GM18867 (cell line): ENCODE results near the gene SETDB2.

ENCODE experiments used
- ATAC-seq: cut with Tn5 transposase; IDR thresholded peaks from one replicate; pipeline ENCODE4 v1.9.1; 2021; ENCODE audit warnings: mild to moderate bottlenecking, moderate library complexity; ENCODE audit not compliant: unreplicated experiment

SETDB2 gene

DNA sequence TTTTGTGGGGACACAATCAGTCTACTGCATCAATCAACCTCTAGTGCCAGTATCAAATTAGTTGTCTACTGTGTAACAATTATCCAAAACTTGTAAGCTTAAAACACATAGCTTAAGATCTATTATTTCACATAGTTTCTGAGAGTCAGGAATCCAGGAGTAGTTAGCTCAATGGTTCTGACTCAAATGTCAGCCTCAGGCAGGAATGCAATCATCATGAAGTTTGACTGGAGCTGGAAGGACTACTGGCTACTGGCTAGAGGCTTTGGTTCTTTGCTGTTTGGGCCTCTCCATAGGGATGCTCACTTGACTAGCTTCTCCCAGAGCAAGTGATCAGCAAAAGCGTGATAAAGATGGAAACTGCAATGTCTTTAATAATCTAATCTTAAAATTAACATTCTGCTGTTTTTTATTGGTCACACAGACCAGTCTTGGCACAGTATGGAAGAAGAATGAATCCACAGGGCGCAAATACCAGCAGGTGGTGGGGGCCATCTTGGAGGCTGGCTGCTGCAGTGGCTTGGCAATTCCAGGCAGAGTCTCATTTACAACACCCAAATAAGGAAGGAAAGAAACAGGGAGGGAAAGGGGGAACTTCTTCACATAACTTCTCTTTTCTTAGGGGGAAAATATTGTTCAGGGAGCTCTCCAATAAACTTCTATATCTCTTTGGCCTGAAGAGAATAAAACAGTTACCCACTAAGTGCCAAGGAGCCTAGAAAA, 15.9 kb upstream of the SETDB2 start:
- no peak for ATAC-seq

DNA sequence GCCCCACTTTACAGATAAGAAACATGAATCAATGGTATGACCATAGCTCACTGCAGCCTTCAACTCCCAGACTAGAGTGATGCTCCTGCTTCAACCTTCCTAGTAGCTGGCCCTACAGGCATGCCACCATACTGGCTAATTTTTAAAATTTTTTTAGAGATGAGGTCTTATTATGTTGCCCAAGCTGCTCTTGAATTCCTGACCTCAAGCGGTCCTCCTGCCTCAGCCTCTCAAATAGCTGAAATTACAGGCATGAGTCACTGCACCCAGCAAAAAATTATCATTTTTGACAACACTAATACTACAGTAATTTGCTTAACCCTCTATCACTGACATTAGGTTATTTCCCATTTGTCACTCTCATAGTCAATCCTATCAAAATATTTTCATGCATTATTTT, 15.0 kb upstream of the SETDB2 start:
- no peak for ATAC-seq

GRCh38 chr13:49435992-49436391, 8.1 kb upstream of the SETDB2 start:
- no peak for ATAC-seq

GRCh38 chr13:49436890-49437289, 7.2 kb upstream of the SETDB2 start:
- ATAC-seq, result no peak

- no peak for ATAC-seq
Observed at GRCh38 chr13:49437705-49438104, 6.4 kb upstream of the SETDB2 start.

DNA sequence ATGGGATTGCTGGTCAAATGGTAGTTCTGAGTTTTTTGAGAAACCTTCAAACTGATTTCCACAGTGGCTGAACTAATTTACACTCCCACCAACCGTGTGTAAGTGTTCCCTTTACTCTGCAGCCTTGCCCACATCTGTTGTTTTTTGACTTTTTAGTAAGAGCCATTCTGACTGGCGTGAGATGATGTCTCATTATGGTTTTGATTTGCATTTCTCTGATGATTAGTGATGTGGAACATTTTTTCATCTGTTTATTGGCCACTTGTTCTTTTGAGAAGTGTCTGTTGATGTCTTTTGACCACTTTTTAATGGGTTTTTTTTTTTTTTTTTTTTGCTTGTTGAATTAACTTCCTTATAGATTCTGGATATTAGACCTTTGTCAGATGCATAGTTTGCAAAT, 4.5 kb upstream of the SETDB2 start:
- no peak for ATAC-seq

GRCh38 chr13:49441312-49441711, 2.8 kb upstream of the SETDB2 start:
- ATAC-seq, result no peak

GRCh38 chr13:49441846-49442245, 2.2 kb upstream of the SETDB2 start:
- ATAC-seq, result no peak

DNA sequence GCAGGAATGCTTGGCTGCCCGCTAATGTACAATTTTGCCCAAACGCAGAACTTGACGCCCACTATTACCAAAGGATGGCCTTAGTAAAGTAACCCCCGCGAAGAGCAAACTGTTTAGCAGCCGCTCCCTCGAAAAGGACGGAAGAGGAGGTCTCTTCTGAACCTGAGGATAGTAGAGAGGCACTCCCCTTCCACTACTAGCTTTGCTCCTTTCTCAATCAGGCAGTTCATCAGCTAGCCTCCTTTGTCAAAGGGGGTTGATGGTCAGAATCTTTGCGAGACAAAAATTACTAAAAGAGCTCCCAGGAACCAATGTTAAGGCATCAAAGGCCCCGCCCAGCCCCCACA, 744 bp upstream of the SETDB2 start:
- no peak for ATAC-seq

GRCh38 chr13:49444524-49445395, 686 bp downstream of the SETDB2 start:
- ATAC-seq, result peak; percentile 5

DNA sequence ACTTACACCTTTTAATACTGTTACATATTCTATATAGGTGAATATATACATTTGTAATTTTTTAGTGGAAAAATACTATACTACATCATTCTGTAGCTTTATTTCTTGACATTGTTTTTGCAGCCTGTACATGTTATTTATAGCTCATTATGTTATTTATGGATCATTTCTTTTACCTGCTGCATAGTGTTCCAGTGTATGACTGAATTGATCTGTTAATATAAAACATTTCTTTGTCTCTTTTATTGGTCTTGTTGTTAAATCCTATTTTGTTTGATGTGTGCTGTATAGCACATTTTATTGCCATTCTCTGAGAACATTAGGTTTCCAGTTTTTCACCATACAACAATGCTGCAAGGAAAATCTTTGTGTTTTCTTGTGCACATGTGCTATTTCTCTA, 2.4 kb downstream of the SETDB2 start:
- ATAC-seq, result no peak

GRCh38 chr13:49448753-49449152, 4.7 kb downstream of the SETDB2 start:
- ATAC-seq, result no peak

DNA sequence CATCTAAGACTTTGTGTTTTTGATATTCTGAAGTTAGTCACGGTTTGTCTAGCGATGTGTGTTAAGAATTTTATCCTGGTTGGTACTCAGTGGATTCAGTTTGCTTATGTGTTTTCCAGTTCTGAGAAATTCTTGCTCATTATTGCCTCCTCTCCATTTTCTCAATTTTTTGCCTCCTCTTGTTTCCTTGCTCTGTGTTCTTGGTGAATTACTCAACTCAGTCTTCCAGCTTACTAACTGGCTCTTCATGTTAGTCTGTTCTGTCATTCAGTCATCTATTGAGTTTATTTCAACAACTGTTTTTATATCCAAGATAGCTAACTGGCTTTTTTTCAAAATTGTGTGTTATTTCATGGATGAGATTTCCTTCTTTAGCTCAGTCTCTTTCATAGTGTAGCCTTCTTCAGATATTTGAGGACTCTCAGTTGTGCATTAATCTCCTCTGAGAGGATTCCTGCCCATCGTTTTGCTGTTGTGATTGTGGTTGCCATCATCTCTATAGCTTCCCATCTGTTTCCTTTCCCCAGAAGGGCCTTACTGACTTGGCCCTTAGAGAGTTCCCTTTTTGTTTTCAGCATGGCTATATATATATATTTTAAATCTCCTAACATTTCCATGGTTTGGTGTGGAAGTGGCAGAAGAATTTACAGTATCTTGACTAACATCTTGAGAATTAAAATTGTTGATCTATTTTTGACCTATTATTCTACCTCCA, 6.2 kb downstream of the SETDB2 start:
- ATAC-seq, result no peak

DNA sequence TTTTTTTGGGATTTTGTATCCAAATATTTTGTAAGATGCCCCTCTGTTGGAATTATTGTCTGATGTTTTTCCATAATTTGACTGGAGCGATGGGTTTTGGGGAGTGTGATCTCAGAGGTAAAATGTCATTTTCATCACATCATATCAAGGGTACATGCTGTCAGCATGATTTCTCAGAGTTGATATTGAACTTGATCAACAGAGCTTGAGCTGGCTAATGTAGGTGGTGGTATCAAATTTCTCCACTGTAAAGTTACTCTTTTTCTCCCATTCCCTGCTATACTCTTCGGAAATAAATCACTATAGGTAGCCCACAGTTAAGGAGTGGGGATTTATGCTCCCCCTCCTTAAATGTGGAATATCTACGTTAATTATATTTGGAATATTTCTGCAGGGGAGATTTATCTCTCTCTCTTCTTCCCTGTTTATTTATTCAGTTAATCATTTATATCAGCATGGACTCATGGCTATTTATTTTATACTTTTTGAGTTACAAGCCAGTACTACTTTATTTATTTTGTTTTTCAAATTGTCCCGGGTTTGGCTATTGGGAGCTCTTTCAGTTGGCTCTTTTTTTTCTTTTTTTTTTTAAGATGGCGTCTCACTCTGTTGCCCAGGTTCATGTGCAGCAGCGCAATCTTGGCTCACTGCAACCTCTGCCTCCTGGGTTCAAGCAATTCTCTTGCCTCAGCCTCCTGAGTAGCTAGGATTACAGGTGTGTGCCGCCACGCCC, 8.8 kb downstream of the SETDB2 start:
- no peak for ATAC-seq

- ATAC-seq, result no peak
Observed at GRCh38 chr13:49453465-49453864, 9.4 kb downstream of the SETDB2 start.

DNA sequence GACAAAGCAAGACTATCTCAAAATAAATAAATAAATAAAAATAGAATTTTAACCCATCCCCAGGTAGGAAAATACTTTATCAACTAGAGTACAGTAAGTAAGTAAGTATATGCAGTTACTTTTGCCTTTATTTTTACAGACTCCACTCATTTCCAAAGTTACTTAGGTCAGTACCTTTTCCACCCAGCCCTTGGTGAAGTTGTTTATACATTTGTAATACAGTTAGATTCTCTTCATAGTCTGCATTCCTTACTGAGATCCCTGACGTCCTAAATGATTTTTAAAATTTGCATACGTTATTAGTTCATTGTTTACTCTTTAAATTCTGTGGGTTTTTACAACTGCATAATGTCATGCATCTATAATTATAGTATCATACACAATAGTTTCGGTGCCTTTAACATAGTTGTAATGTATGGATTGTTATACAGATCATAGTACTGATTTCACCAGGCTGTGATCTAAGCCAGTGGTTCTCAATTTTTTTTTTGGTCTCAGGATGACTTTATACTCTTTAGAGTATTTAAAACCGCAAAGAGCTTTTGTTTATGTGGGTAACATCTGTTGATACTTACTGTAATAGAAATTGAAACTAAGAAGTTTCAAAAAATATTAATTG, 10.4 kb downstream of the SETDB2 start:
- ATAC-seq, result peak; percentile 91

DNA sequence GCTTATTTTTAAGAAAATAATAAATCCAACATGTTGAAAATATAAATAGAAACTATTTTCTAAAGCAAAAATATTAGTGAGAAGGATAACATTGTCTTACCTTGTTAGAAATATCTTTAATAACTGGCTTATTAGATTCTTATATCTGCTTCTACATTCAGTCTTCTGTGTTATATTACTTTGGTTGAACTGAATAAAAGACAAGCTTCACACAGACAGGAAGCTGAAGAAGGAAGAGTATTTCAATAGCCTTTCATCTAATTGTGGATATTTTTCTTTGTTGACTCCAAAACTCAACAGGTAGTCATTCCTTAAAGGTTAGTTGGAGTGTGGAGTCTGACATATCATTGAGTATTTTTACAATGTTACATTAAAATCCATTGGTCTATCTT, 10.9 kb downstream of the SETDB2 start:
- ATAC-seq, result peak; percentile 25

- no peak for ATAC-seq
Observed at GRCh38 chr13:49456156-49456555, 12.1 kb downstream of the SETDB2 start.

DNA sequence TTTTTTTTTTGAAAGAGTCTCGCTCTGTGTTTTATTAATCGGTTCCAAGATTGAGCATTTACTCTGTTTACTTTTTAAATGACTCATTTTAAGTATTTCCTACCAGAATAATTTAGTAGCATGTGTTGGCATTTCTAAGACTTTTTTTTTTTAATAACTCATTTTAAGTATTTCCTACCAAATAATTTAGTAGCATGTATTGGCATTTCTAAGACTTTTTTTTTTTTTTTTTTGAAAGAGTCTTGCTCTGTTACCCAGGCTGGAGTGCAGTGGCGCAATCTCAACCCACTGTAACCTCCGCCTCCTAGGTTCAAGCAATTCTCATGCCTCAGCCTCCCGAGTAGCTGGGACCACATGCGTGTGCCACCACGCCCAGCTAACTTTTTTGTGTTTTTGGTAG, 13.1 kb downstream of the SETDB2 start:
- no peak for ATAC-seq

DNA sequence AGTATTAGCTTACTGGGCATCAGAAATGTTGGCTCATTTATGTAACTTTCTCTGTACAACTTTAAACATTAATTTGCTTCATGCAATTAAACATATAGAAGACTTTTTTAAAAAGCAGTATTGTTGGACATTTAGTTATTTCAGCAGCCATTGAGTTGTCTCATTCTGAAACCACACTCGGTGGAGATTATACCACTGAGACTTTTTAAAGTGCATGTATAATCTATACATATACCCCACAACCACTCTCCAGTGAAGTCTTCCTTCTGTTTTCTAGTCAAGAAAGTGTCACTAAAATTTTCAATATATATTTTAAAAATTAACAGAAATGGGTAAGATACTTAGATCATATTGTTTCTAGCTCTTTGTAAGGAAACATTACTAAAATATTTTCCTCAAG, 15.5 kb downstream of the SETDB2 start:
- no peak for ATAC-seq

- ATAC-seq, result no peak
Observed at GRCh38 chr13:49464085-49464484, 20.0 kb downstream of the SETDB2 start.
